GM12878 (cell line): ENCODE measurements around the gene CAMK2D. TPM values are rescaled to one million over a fixed set of nuclear protein-coding genes. Genes with fewer than 3 reads are reported as not detected.

Experiments used
- ATAC-seq: fragments of 200-7000 bp; cut with Tn5 transposase; 3 replicates; pipeline ENCODE4 v1.9.1; 2020; ENCODE audit warnings: mild to moderate bottlenecking, moderate library complexity
- BruUV-seq: library from RNA; stranded (reverse); fragments of 400-500 nt; replicated peaks from 2 replicates; lab custom pipeline; 2021; lab: Mats Ljungman, UMichigan
- CTCF ChIA-PET: fragments of 300-600 bp; sonication (Branson Sonifier 250); formaldehyde crosslinking; extraction: SDS; loops from one replicate; lab custom pipeline; 2021; ENCODE audit warnings: inconsistent platforms; lab: Yijun Ruan, JAX
- POLR2A ChIA-PET: fragments of 350-600 bp; formaldehyde crosslinking; extraction: SDS; loops from one replicate; lab custom pipeline; 2021; ENCODE audit warnings: inconsistent platforms; lab: Charles Lee
- RAD21 ChIA-PET: fragments of 300-600 bp; sonication (Branson Sonifier 250); formaldehyde crosslinking; loops from one replicate; lab custom pipeline; 2023; ENCODE audit warnings: antibody characterized with exemption; ENCODE audit not compliant: unreplicated experiment; lab: Charles Lee
- SMC1A ChIA-PET: fragments of 300-600 bp; sonication (Branson Sonifier 250); formaldehyde crosslinking; loops from one replicate; lab custom pipeline; 2023; ENCODE audit not compliant: unreplicated experiment, uncharacterized antibody; lab: Charles Lee
- DNase-seq: peaks from one replicate; pipeline ENCODE4 v3.0.0-alpha.2; 2011; ENCODE audit warnings: low read depth, low spot score
- FAIRE-seq: peaks from 3 replicates; lab custom pipeline; 2011; peaks lifted over from hg19 to GRCh38; lab: Jason Lieb, UNC
- H2AFZ ChIP-seq: 2 replicates; pipeline ENCODE4 v1.6.0; 2011; ENCODE audit warnings: low read depth, low read length, control low read depth; ENCODE audit not compliant: control insufficient read depth
- H3K27ac ChIP-seq: 2 replicates; pipeline ENCODE4 v1.5.1; 2011; ENCODE audit warnings: control low read depth; ENCODE audit not compliant: control insufficient read depth, insufficient read depth
- H3K27me3 ChIP-seq, 2 experiments: replicated peaks in 1 of 2; 2 replicates each; pipeline versions ENCODE4 v1.6.0 to v1.6.1; 2011; ENCODE audit warnings: low read length in 1 of 2; ENCODE audit not compliant: control insufficient read depth in 2 of 2, insufficient read depth in 2 of 2
- H3K36me3 ChIP-seq, 2 experiments: 2 replicates each; pipeline ENCODE4 v1.5.1; 2011; ENCODE audit warnings: low read length in 1 of 2; ENCODE audit not compliant: control insufficient read depth in 2 of 2, insufficient read depth in 2 of 2
- H3K4me1 ChIP-seq: 2 replicates; pipeline ENCODE4 v1.6.1; 2011; ENCODE audit warnings: mild to moderate bottlenecking, low read length, moderate library complexity, mixed read lengths; ENCODE audit not compliant: control insufficient read depth, insufficient read depth
- H3K4me2 ChIP-seq: 2 replicates; pipeline ENCODE4 v1.6.0; 2011; ENCODE audit warnings: control low read depth; ENCODE audit not compliant: control insufficient read depth, insufficient read depth
- H3K4me3 ChIP-seq: fragments of 200-600 bp; sonication (generic); 2 replicates; pipeline ENCODE4 v1.5.1; 2016
- H3K79me2 ChIP-seq: 2 replicates; pipeline ENCODE4 v1.6.0; 2011; ENCODE audit warnings: low read length; ENCODE audit not compliant: control insufficient read depth, insufficient read depth
- H3K9ac ChIP-seq: 2 replicates; pipeline ENCODE4 v1.8.0; 2011; ENCODE audit warnings: low read length, control low read depth, mixed read lengths; ENCODE audit not compliant: control insufficient read depth, insufficient read depth
- H3K9me3 ChIP-seq: replicated peaks from 3 replicates; pipeline ENCODE4 v1.5.1; 2011; ENCODE audit warnings: mild to moderate bottlenecking, low read length; ENCODE audit not compliant: control insufficient read depth, insufficient read depth
- H4K20me1 ChIP-seq: 2 replicates; pipeline ENCODE4 v1.6.0; 2011; ENCODE audit not compliant: control insufficient read depth, insufficient read depth
- EZH2 ChIP-seq: IDR thresholded peaks from 2 replicates; pipeline ENCODE4 v1.6.1; 2012; ENCODE audit warnings: low read depth, mild to moderate bottlenecking, control low read depth, inconsistent platforms, low read length, borderline replicate concordance; ENCODE audit not compliant: control insufficient read depth
- NFIC ChIP-seq: IDR thresholded peaks from 2 replicates; pipeline ENCODE4 v1.6.1; 2012; ENCODE audit warnings: low read depth, mild to moderate bottlenecking, inconsistent platforms, low read length, moderate library complexity
- RELA ChIP-seq: fragments of 450-650 bp; IDR thresholded peaks from 2 replicates; pipeline ENCODE4 v1.8.0; 2014; ENCODE audit warnings: borderline replicate concordance; ENCODE audit not compliant: partially characterized antibody
- SP1 ChIP-seq: IDR thresholded peaks from one replicate; pipeline ENCODE4 v1.6.1; 2011; ENCODE audit warnings: low read depth, low read length
- TCF7 ChIP-seq: IDR thresholded peaks from 2 replicates; pipeline ENCODE4 v1.6.1; 2014; ENCODE audit warnings: antibody characterized with exemption, borderline replicate concordance
- WRNIP1 ChIP-seq: IDR thresholded peaks from 2 replicates; pipeline ENCODE4 v1.6.1; 2011; ENCODE audit warnings: low read depth, low read length, improper control_type of control experiment, borderline replicate concordance
- WGBS: methylation state at CpG from one replicate; pipeline ENCODE4 v1.1.6; 2016; ENCODE audit warnings: low lambda C conversion rate; ENCODE audit not compliant: insufficient replicate concordance, insufficient coverage; ENCODE audit errors: missing lambda C conversion rate; 5-methylcytosine and 5-hydroxymethylcytosine counted together
- in situ Hi-C: fragments of 300-500 bp; cut with MboI; formaldehyde crosslinking; loops from 9 replicates; pipeline ENCODE4 v1.14.3; 2018; ENCODE audit warnings: mixed read lengths
- intact Hi-C: fragments of 100-400 bp; cut with micrococcal nuclease; formaldehyde crosslinking; loops from one replicate; pipeline ENCODE4 v1.14.2; 2022; ENCODE audit not compliant: unreplicated experiment
- polyA plus RNA-seq, 11 experiments: library from polyadenylated mRNA; depleted of rRNA in 4 of 11; unstranded in 6 of 11; stranded (reverse) in 5 of 11; fragments of >200 nt; fragmentation: Nextera tagmentation in 4 of 11; fragmentation: Illumina TruSeq in 1 of 11; extraction: Ambion mirVana in 4 of 11; extraction: Trizol in 1 of 11; gene quantifications; 1 replicate in 1 of 11; 2 replicates in 10 of 11; pipeline versions ENCODE4 v1.2.1 to v1.2.3, GENCODE V29; 2011 to 2016; ENCODE audit warnings: inconsistent platforms in 2 of 11, missing spikeins in 2 of 11, low read depth in 1 of 11
- total RNA-seq, 4 experiments: library from RNA; depleted of rRNA in 3 of 4; stranded (reverse); fragments of >200 nt in 3 of 4; fragmentation: Illumina TruSeq in 1 of 4; extraction: Trizol in 1 of 4; gene quantifications; 2 replicates each; pipeline versions ENCODE4 v1.2.1 to v1.2.3, GENCODE V29; 2013 to 2021
- TF ChIP-seq, protein P1 (sequence below): fragments of 450-650 bp; formaldehyde crosslinking; IDR thresholded peaks from 2 replicates; pipeline ENCODE4 v1.4.0; 2020; ENCODE audit warnings: mild to moderate bottlenecking, moderate library complexity
- TF ChIP-seq, protein P2 (sequence below): IDR thresholded peaks from 2 replicates; pipeline ENCODE4 v1.6.1; 2011; ENCODE audit warnings: mild to moderate bottlenecking, low read depth, low read length, moderate library complexity; ENCODE audit not compliant: insufficient replicate concordance
- TF ChIP-seq, protein P3 (sequence below): fragments of 450-650 bp; IDR thresholded peaks from 2 replicates; pipeline ENCODE4 v1.6.1; 2017; ENCODE audit warnings: mild to moderate bottlenecking
- TF ChIP-seq, protein P4 (sequence below): fragments of 150-350 bp; IDR thresholded peaks from 2 replicates; pipeline ENCODE4 v1.6.1; 2016; ENCODE audit warnings: low read depth, low read length

CAMK2D gene
- total and polyA plus RNA-seq, 10 of the 15 experiments (the other 5 are each of a cell fraction or from before 2014, with no cell fraction given) = 6.9 to 88.5 (median 12.9) TPM

DNA sequence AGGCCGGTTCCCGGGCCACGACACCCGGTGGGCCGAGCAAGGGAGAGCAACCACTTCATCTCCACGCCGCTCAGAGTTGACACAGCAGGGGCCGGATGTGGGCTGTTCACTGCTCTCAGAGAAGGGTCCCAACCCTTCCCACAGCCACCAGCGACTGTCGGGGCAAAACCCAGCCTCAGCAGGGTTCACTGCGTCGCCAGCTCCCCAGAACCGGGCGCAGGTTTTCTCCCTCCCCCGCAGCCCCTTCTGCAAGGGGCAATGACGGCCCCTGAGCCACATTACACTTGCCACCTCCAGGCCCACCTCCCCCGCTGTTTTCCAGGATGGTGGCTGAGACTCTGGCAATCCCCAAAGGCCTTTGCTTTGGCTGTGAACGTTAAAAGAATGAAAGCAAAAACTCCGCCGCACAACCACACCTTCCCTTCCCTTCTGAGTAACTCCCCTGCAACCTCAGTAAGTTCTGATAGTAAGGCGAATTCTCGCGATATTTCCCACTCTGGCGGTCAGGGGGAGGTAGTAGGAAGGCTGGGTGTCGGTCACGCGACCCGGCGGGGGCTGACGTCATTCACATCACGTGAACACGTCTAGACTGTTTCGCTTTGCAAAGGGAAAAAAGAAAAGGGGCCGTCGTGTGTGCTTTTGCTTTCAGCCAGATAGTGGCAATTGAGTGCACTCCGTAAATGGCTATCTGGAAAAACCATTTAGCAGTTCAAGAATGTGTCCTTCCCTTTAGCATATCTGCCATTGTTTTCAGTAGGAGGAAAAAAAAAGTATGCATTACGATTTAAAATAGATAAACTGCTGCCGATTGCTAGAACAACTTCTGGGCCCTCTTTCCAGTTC is 869 bp upstream of the CAMK2D start:
- DNase-seq (peak; percentile 99), ATAC-seq (peak; percentile 74), FAIRE-seq (peak; percentile 93)
- in situ Hi-C loops = loop anchor here (5.0 kb wide), 1 partner anchor 195 kb away; no protein-coding TSS in a partner anchor
- POLR2A ChIA-PET = interaction anchor here (1.1 to 1.2 kb wide), 2 partner anchors 34 to 124 kb away, joined by 3 read pairs; no protein-coding TSS in a partner anchor
- Histone ChIP-seq H3K36me3 (no peaks in the 10 kb centered on the region), H4K20me1 (no peaks in the 10 kb centered on the region), H3K27ac (peak overlapping the region; percentile 98), H3K4me2 (peak overlapping the region; percentile 85), H2AFZ (peak overlapping the region; percentile 67), H3K9me3 (no peaks in the 10 kb centered on the region; the same call in 2 of the 3 replicates), H3K79me2 (peaks cover 42% of the 10 kb centered on the region), H3K27me3 (no peaks in the 10 kb centered on the region), H3K9ac (peak overlapping the region; percentile 91), H3K4me1 (no peaks in the 10 kb centered on the region), H3K4me3 (peak overlapping the region; percentile 99)
- BruUV-seq = no TSS peak
- RAD21 ChIA-PET = interaction anchor here (0.7 to 2.0 kb wide), 5 partner anchors 22 to 367 kb away, joined by 3 to 7 read pairs (median 4); no protein-coding TSS in a partner anchor
- CTCF ChIA-PET = interaction anchor here (0.8 to 1.6 kb wide), 3 partner anchors 10 to 198 kb away, joined by 3 to 5 read pairs (median 3); no protein-coding TSS in a partner anchor
- intact Hi-C loops = loop anchor here (1.0 to 10.0 kb wide), 7 partner anchors 60 to 1478 kb away; partner anchors contain the start of gene TIFA
- SMC1A ChIA-PET = interaction anchor here (0.6 to 1.6 kb wide), 8 partner anchors 13 to 222 kb away, joined by 3 read pairs; no protein-coding TSS in a partner anchor
- WGBS = under 1% methylated on average over 38 of the region's 38 CpGs
- TF ChIP-seq, protein P1, sequence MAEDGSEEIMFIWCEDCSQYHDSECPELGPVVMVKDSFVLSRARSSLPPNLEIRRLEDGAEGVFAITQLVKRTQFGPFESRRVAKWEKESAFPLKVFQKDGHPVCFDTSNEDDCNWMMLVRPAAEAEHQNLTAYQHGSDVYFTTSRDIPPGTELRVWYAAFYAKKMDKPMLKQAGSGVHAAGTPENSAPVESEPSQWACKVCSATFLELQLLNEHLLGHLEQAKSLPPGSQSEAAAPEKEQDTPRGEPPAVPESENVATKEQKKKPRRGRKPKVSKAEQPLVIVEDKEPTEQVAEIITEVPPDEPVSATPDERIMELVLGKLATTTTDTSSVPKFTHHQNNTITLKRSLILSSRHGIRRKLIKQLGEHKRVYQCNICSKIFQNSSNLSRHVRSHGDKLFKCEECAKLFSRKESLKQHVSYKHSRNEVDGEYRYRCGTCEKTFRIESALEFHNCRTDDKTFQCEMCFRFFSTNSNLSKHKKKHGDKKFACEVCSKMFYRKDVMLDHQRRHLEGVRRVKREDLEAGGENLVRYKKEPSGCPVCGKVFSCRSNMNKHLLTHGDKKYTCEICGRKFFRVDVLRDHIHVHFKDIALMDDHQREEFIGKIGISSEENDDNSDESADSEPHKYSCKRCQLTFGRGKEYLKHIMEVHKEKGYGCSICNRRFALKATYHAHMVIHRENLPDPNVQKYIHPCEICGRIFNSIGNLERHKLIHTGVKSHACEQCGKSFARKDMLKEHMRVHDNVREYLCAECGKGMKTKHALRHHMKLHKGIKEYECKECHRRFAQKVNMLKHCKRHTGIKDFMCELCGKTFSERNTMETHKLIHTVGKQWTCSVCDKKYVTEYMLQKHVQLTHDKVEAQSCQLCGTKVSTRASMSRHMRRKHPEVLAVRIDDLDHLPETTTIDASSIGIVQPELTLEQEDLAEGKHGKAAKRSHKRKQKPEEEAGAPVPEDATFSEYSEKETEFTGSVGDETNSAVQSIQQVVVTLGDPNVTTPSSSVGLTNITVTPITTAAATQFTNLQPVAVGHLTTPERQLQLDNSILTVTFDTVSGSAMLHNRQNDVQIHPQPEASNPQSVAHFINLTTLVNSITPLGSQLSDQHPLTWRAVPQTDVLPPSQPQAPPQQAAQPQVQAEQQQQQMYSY (CRISPR knock-in tag) = 0 out of 2 replicates have a peak, but pooled peaks have one; percentile 36
- TF ChIP-seq, protein P2, sequence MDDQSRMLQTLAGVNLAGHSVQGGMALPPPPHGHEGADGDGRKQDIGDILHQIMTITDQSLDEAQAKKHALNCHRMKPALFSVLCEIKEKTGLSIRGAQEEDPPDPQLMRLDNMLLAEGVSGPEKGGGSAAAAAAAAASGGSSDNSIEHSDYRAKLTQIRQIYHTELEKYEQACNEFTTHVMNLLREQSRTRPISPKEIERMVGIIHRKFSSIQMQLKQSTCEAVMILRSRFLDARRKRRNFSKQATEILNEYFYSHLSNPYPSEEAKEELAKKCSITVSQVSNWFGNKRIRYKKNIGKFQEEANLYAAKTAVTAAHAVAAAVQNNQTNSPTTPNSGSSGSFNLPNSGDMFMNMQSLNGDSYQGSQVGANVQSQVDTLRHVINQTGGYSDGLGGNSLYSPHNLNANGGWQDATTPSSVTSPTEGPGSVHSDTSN = peak; percentile 13
- TF ChIP-seq RELA = peak; percentile 58
- peak; percentile 72 for TF ChIP-seq NFIC
- TF ChIP-seq WRNIP1 = peak; percentile 58; the same call in 1 of the 2 replicates
- TF ChIP-seq, protein P3, sequence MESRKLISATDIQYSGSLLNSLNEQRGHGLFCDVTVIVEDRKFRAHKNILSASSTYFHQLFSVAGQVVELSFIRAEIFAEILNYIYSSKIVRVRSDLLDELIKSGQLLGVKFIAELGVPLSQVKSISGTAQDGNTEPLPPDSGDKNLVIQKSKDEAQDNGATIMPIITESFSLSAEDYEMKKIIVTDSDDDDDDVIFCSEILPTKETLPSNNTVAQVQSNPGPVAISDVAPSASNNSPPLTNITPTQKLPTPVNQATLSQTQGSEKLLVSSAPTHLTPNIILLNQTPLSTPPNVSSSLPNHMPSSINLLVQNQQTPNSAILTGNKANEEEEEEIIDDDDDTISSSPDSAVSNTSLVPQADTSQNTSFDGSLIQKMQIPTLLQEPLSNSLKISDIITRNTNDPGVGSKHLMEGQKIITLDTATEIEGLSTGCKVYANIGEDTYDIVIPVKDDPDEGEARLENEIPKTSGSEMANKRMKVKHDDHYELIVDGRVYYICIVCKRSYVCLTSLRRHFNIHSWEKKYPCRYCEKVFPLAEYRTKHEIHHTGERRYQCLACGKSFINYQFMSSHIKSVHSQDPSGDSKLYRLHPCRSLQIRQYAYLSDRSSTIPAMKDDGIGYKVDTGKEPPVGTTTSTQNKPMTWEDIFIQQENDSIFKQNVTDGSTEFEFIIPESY = no peak
- TF ChIP-seq, protein P4, sequence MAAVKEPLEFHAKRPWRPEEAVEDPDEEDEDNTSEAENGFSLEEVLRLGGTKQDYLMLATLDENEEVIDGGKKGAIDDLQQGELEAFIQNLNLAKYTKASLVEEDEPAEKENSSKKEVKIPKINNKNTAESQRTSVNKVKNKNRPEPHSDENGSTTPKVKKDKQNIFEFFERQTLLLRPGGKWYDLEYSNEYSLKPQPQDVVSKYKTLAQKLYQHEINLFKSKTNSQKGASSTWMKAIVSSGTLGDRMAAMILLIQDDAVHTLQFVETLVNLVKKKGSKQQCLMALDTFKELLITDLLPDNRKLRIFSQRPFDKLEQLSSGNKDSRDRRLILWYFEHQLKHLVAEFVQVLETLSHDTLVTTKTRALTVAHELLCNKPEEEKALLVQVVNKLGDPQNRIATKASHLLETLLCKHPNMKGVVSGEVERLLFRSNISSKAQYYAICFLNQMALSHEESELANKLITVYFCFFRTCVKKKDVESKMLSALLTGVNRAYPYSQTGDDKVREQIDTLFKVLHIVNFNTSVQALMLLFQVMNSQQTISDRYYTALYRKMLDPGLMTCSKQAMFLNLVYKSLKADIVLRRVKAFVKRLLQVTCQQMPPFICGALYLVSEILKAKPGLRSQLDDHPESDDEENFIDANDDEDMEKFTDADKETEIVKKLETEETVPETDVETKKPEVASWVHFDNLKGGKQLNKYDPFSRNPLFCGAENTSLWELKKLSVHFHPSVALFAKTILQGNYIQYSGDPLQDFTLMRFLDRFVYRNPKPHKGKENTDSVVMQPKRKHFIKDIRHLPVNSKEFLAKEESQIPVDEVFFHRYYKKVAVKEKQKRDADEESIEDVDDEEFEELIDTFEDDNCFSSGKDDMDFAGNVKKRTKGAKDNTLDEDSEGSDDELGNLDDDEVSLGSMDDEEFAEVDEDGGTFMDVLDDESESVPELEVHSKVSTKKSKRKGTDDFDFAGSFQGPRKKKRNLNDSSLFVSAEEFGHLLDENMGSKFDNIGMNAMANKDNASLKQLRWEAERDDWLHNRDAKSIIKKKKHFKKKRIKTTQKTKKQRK = no peak
- TF ChIP-seq TCF7 = peak; percentile 42; the same call in 1 of the 2 replicates
- no peak for TF ChIP-seq SP1
- TF ChIP-seq EZH2 = no peak
